ENCODE measurements around the gene TMEM108. TPM values are rescaled to one million over a fixed set of nuclear protein-coding genes. Genes with fewer than 3 reads are reported as not detected.

The TMEM108 gene
- total RNA-seq, 6 experiments from 2014 or later: 0.10 to 0.20 TPM; not detected in 4

GRCh38 chr3:133038731-133039375 lies 662 bp downstream of the TMEM108 start:
- Histone ChIP-seq H3K4me1 (peaks cover 0 to 15% (median 0%) of the 10 kb centered on the region in 4 donors), H3K27ac (no peak overlapping the region), H3K9me3 (no peaks in the 10 kb centered on the region), H3K36me3 (no peaks in the 10 kb centered on the region), H3K27me3 (peaks cover 13 to 19% of the 10 kb centered on the region in 2 donors), H3K4me3 (peak overlapping the region; percentile 39 to 51 (median 43))
- WGBS (ENCODE audit: insufficient coverage, low coverage, low lambda C conversion rate, missing lambda C conversion rate): 4% methylated on average over 24 of the region's 31 CpGs
- peak; percentile 38 to 53 (median 42) for ATAC-seq
- intact Hi-C loops (cut with DNase I): no loop called here
- TF ChIP-seq CTCF (IDR thresholded peaks at IDR 0.05) (no peak), POLR2A (IDR thresholded peaks at IDR 0.05) (no peak)
- DNase-seq: peak in 2 of 3 donors; percentile 24 to 57

- TF ChIP-seq POLR2A (IDR thresholded peaks at IDR 0.05) (no peak), CTCF (IDR thresholded peaks at IDR 0.05) (peak; percentile 70 to 83 (median 79))
- Histone ChIP-seq H3K27me3 (peaks cover 13 to 19% of the 10 kb centered on the region in 2 donors), H3K4me3 (no peak overlapping the region), H3K27ac (no peak overlapping the region), H3K4me1 (peaks cover 0 to 15% (median 0%) of the 10 kb centered on the region in 4 donors), H3K36me3 (no peaks in the 10 kb centered on the region), H3K9me3 (no peaks in the 10 kb centered on the region)
- DNase-seq (peak; percentile 54 to 75 (median 66)), ATAC-seq (peak; percentile 86 to 94 (median 90))
- intact Hi-C loops (cut with DNase I): loop anchor here (10.0 kb wide), 1 partner anchor 344 kb away; no protein-coding TSS in a partner anchor
- WGBS (ENCODE audit: insufficient coverage, low coverage, low lambda C conversion rate, missing lambda C conversion rate): 6% methylated on average over 4 of the region's 6 CpGs
These were observed 2.7 kb downstream of the TMEM108 start for GRCh38 chr3:133040696-133041523.

GRCh38 chr3:133041524-133041829 lies 3.3 kb downstream of the TMEM108 start:
- ATAC-seq (no peak), DNase-seq (no peak)
- Histone ChIP-seq H3K4me3 (no peak overlapping the region), H3K36me3 (no peaks in the 10 kb centered on the region), H3K4me1 (peaks cover 0 to 15% (median 0%) of the 10 kb centered on the region in 4 donors), H3K27ac (no peak overlapping the region), H3K27me3 (peaks cover 13 to 19% of the 10 kb centered on the region in 2 donors), H3K9me3 (no peaks in the 10 kb centered on the region)
- TF ChIP-seq POLR2A (IDR thresholded peaks at IDR 0.05) (no peak), CTCF (IDR thresholded peaks at IDR 0.05) (no peak)
- WGBS (ENCODE audit: insufficient coverage, low coverage, low lambda C conversion rate, missing lambda C conversion rate): 33% methylated on average over 6 of the region's 6 CpGs
- intact Hi-C loops (cut with DNase I): loop anchor here (10.0 kb wide), 1 partner anchor 343 kb away; no protein-coding TSS in a partner anchor

GRCh38 chr3:133042778-133043177 lies 4.6 kb downstream of the TMEM108 start:
- 73% methylated on average over 1 of the region's 1 CpG for WGBS (ENCODE audit: insufficient coverage, low coverage, low lambda C conversion rate, missing lambda C conversion rate)
- intact Hi-C loops (cut with DNase I): loop anchor here (10.0 kb wide), 1 partner anchor 342 kb away; no protein-coding TSS in a partner anchor
- no peaks in the 10 kb centered on the region for H3K9me3 ChIP-seq
- DNase-seq: no peak
- H3K36me3 ChIP-seq: no peaks in the 10 kb centered on the region
- no peak for ATAC-seq
- H3K4me1 ChIP-seq: peaks cover 0 to 15% (median 0%) of the 10 kb centered on the region in 4 donors
- no peak overlapping the region for H3K27ac ChIP-seq
- TF ChIP-seq POLR2A (IDR thresholded peaks at IDR 0.05) (no peak), CTCF (IDR thresholded peaks at IDR 0.05) (no peak)
- H3K4me3 ChIP-seq: no peak overlapping the region
- H3K27me3 ChIP-seq: peaks cover 13 to 14% of the 10 kb centered on the region in 2 donors
